ENCODE results near the gene TCF20. TPM values are rescaled to one million over a fixed set of nuclear protein-coding genes. Genes with fewer than 3 reads are reported as not detected.

TCF20 gene
- total RNA-seq, 2 experiments from 2014 or later = 61.6 to 64.1 TPM

GRCh38 chr22:42256930-42257329 is 13.5 kb downstream of the TCF20 start:
- POLR2A ChIA-PET = no interaction called here
- CTCF ChIA-PET = no interaction called here
- H3K4me3 ChIP-seq (ENCODE audit: low read length) = no peak overlapping the region
- no peaks in the 10 kb centered on the region for H3K36me3 ChIP-seq (ENCODE audit: insufficient read depth, low read length)
- Mint-ChIP-seq H3K9me3 (no peaks in the 10 kb centered on the region), H3K27ac (peak overlapping the region; percentile 16), H3K27me3 (no peaks in the 10 kb centered on the region), H3K4me3 (no peak overlapping the region), H3K4me1 (ENCODE audit: low read depth) (peaks cover 77% of the 10 kb centered on the region), H3K36me3 (ENCODE audit: low read depth) (peaks cover 11% of the 10 kb centered on the region)
- no peaks in the 10 kb centered on the region for H3K9me3 ChIP-seq (ENCODE audit: control insufficient read depth in 1 of 2, insufficient read depth in 1 of 2, low read length in 2 of 2)
- peak; percentile 48 for ATAC-seq (ENCODE audit: poor library complexity)
- intact Hi-C loops (cut with DNase I, micrococcal nuclease) = loop anchor here in 1 of 2 experiments (10.0 kb wide), 1 partner anchor 52 kb away; no protein-coding TSS in a partner anchor
- H3K27me3 ChIP-seq (ENCODE audit: control insufficient read depth in 1 of 2, insufficient read depth in 2 of 2, low read length in 2 of 2) = no peaks in the 10 kb centered on the region
- DNase-seq = peak in 2 of 14 experiments; percentile 15 to 22
- H3K27ac ChIP-seq (ENCODE audit: low read depth in 1 of 2, low read length in 2 of 2) = no peak overlapping the region
- peaks cover 42% of the 10 kb centered on the region for H3K4me1 ChIP-seq (ENCODE audit: insufficient read depth, low read length)
- TF ChIP-seq CTCF (IDR thresholded peaks at IDR 0.05) = no peak

GRCh38 chr22:42256220-42256619 is 14.2 kb downstream of the TCF20 start:
- Mint-ChIP-seq H3K4me1 (ENCODE audit: low read depth) (peaks cover 70% of the 10 kb centered on the region), H3K4me3 (no peak overlapping the region), H3K9me3 (no peaks in the 10 kb centered on the region), H3K36me3 (ENCODE audit: low read depth) (peaks cover 11% of the 10 kb centered on the region), H3K27ac (no peak overlapping the region), H3K27me3 (no peaks in the 10 kb centered on the region)
- Histone ChIP-seq H3K36me3 (ENCODE audit: insufficient read depth, low read length) (no peaks in the 10 kb centered on the region), H3K9me3 (ENCODE audit: control insufficient read depth in 1 of 2, insufficient read depth in 1 of 2, low read length in 2 of 2) (no peaks in the 10 kb centered on the region), H3K4me1 (ENCODE audit: insufficient read depth, low read length) (peaks cover 36% of the 10 kb centered on the region), H3K27ac (ENCODE audit: low read depth in 1 of 2, low read length in 2 of 2) (no peak overlapping the region), H3K4me3 (ENCODE audit: low read length) (no peak overlapping the region), H3K27me3 (ENCODE audit: control insufficient read depth in 1 of 2, insufficient read depth in 2 of 2, low read length in 2 of 2) (no peaks in the 10 kb centered on the region)
- ChIA-PET CTCF (no interaction called here), POLR2A (no interaction called here)
- no peak for TF ChIP-seq CTCF (IDR thresholded peaks at IDR 0.05)
- intact Hi-C loops (cut with DNase I, micrococcal nuclease) = loop anchor here in 1 of 2 experiments (10.0 kb wide), 1 partner anchor 51 kb away; no protein-coding TSS in a partner anchor
- ATAC-seq (ENCODE audit: poor library complexity) (no peak), DNase-seq (no peak)

- intact Hi-C loops (cut with DNase I, micrococcal nuclease) = loop anchor here in 1 of 2 experiments (10.0 kb wide), 1 partner anchor 45 kb away; no protein-coding TSS in a partner anchor
- no peak for ATAC-seq (ENCODE audit: poor library complexity)
- Histone ChIP-seq H3K4me1 (ENCODE audit: insufficient read depth, low read length) (peaks cover 13% of the 10 kb centered on the region), H3K36me3 (ENCODE audit: insufficient read depth, low read length) (peaks cover 13% of the 10 kb centered on the region), H3K27me3 (ENCODE audit: control insufficient read depth in 1 of 2, insufficient read depth in 2 of 2, low read length in 2 of 2) (no peaks in the 10 kb centered on the region), H3K9me3 (ENCODE audit: control insufficient read depth in 1 of 2, insufficient read depth in 1 of 2, low read length in 2 of 2) (no peaks in the 10 kb centered on the region), H3K4me3 (ENCODE audit: low read length) (no peak overlapping the region), H3K27ac (ENCODE audit: low read depth in 1 of 2, low read length in 2 of 2) (no peak overlapping the region)
- peaks cover 57% of the 10 kb centered on the region for H3K4me1 Mint-ChIP-seq (ENCODE audit: low read depth)
- H3K4me3 Mint-ChIP-seq = no peak overlapping the region
- no peak for TF ChIP-seq CTCF (IDR thresholded peaks at IDR 0.05)
- ChIA-PET CTCF (no interaction called here), POLR2A (no interaction called here)
- no peak for DNase-seq
- H3K9me3 Mint-ChIP-seq = no peaks in the 10 kb centered on the region
- peaks cover 33% of the 10 kb centered on the region for H3K36me3 Mint-ChIP-seq (ENCODE audit: low read depth)
- no peaks in the 10 kb centered on the region for H3K27me3 Mint-ChIP-seq
- H3K27ac Mint-ChIP-seq = peak overlapping the region; percentile 69
Measured at GRCh38 chr22:42249831-42250230, 20.6 kb downstream of the TCF20 start.
